Measurements from ENCODE around the gene CPN1. TPM values are rescaled to one million over a fixed set of nuclear protein-coding genes. Genes with fewer than 3 reads are reported as not detected.

The CPN1 gene
- total RNA-seq, 4 donors from 2014 or later = not detected

- 31% methylated on average over 4 of the region's 4 CpGs for WGBS
- peaks cover 56% of the 10 kb centered on the region for H3K4me1 ChIP-seq
Measured at GRCh38 chr10:99996671-99997648, 84.7 kb downstream of the CPN1 start.

GRCh38 chr10:99995713-99996112 is 86.0 kb downstream of the CPN1 start:
- Histone ChIP-seq H3K36me3 (no peaks in the 10 kb centered on the region), H3K27me3 (no peaks in the 10 kb centered on the region), H3K9me3 (no peaks in the 10 kb centered on the region), H3K4me1 (peaks cover 51% of the 10 kb centered on the region), H3K4me3 (no peak overlapping the region), H3K27ac (no peak overlapping the region)
- TF ChIP-seq POLR2AphosphoS5 (IDR thresholded peaks at IDR 0.05) (no peak), CTCF (IDR thresholded peaks at IDR 0.05) (no peak), EP300 (IDR thresholded peaks at IDR 0.05) (no peak), POLR2A (IDR thresholded peaks at IDR 0.05) (no peak)
- DNase-seq (ENCODE audit: low spot score in 2 of 2) = no peak
- 79% methylated on average over 3 of the region's 3 CpGs for WGBS

More at GRCh38 chr10:99996671-99997648, 84.7 kb downstream of the CPN1 start:
- Histone ChIP-seq H3K9me3 (no peaks in the 10 kb centered on the region), H3K27me3 (no peaks in the 10 kb centered on the region), H3K4me3 (no peak overlapping the region), H3K36me3 (no peaks in the 10 kb centered on the region), H3K27ac (no peak overlapping the region)
- TF ChIP-seq EP300 (IDR thresholded peaks at IDR 0.05) (no peak), CTCF (IDR thresholded peaks at IDR 0.05) (no peak), POLR2A (IDR thresholded peaks at IDR 0.05) (no peak), POLR2AphosphoS5 (IDR thresholded peaks at IDR 0.05) (no peak)
- DNase-seq (ENCODE audit: low spot score in 2 of 2) = no peak

- Histone ChIP-seq H3K27me3 (no peaks in the 10 kb centered on the region), H3K9me3 (no peaks in the 10 kb centered on the region), H3K4me1 (peaks cover 48% of the 10 kb centered on the region), H3K4me3 (no peak overlapping the region), H3K36me3 (no peaks in the 10 kb centered on the region), H3K27ac (no peak overlapping the region)
- no peak for DNase-seq (ENCODE audit: low spot score in 2 of 2)
- WGBS = 58% methylated on average over 3 of the region's 3 CpGs
- TF ChIP-seq POLR2A (IDR thresholded peaks at IDR 0.05) = no peak
- no peak for TF ChIP-seq POLR2AphosphoS5 (IDR thresholded peaks at IDR 0.05)
- no peak for TF ChIP-seq EP300 (IDR thresholded peaks at IDR 0.05)
- TF ChIP-seq CTCF (IDR thresholded peaks at IDR 0.05) = no peak
Measured at GRCh38 chr10:99995269-99995668, 86.4 kb downstream of the CPN1 start.

- WGBS = 93% methylated on average over 5 of the region's 5 CpGs
- Histone ChIP-seq H3K9me3 (no peaks in the 10 kb centered on the region), H3K4me3 (no peak overlapping the region), H3K27ac (no peak overlapping the region), H3K27me3 (no peaks in the 10 kb centered on the region), H3K36me3 (no peaks in the 10 kb centered on the region), H3K4me1 (peaks cover 44% of the 10 kb centered on the region)
- TF ChIP-seq POLR2A (IDR thresholded peaks at IDR 0.05) (no peak), POLR2AphosphoS5 (IDR thresholded peaks at IDR 0.05) (no peak), CTCF (IDR thresholded peaks at IDR 0.05) (no peak), EP300 (IDR thresholded peaks at IDR 0.05) (no peak)
- DNase-seq (ENCODE audit: low spot score in 2 of 2) = no peak
Measured at GRCh38 chr10:99994801-99995200, 86.9 kb downstream of the CPN1 start.
